IMR-90 (cell line): ENCODE data around the gene PSME4. TPM values are rescaled to one million over a fixed set of nuclear protein-coding genes. Genes with fewer than 3 reads are reported as not detected.

Source experiments
- ATAC-seq: fragments of 200-7000 bp; cut with Tn5 transposase; 2 replicates; pipeline ENCODE4 v1.9.1; 2020; ENCODE audit warnings: low read depth, mild to moderate bottlenecking, moderate library complexity
- BruUV-seq: library from RNA; stranded (reverse); fragments of 400-500 nt; replicated peaks from 2 replicates; lab custom pipeline; 2021; lab: Mats Ljungman, UMichigan
- CTCF ChIA-PET: fragments of 300-600 bp; formaldehyde crosslinking; extraction: SDS; loops from one replicate; lab custom pipeline; 2021; ENCODE audit warnings: antibody characterized with exemption; lab: Yijun Ruan, JAX
- POLR2A ChIA-PET: fragments of 300-600 bp; sonication (Branson Sonifier 250); formaldehyde crosslinking; loops from one replicate; lab custom pipeline; 2022; ENCODE audit warnings: antibody characterized with exemption; ENCODE audit not compliant: unreplicated experiment; lab: Charles Lee
- DNase-seq: peaks from one replicate; pipeline ENCODE4 v3.0.0; 2013
- H2AFZ ChIP-seq: replicated peaks from 2 replicates; pipeline ENCODE3; 2013; ENCODE audit warnings: low read length, mild to moderate bottlenecking; ENCODE audit not compliant: poor library complexity
- H2AK5ac ChIP-seq: 2 replicates; pipeline ENCODE4 v1.6.1; 2013; ENCODE audit warnings: low read depth, low read length, inconsistent platforms
- H2AK9ac ChIP-seq: replicated peaks from 2 replicates; pipeline ENCODE3; 2013; ENCODE audit warnings: mild to moderate bottlenecking, low read depth, low read length, moderate library complexity; ENCODE audit not compliant: poor library complexity
- H2BK120ac ChIP-seq: 2 replicates; pipeline ENCODE4 v1.6.1; 2013; ENCODE audit warnings: low read depth, low read length, inconsistent platforms
- H2BK15ac ChIP-seq: 3 replicates; pipeline ENCODE4 v1.6.1; 2013; ENCODE audit warnings: low read depth, low read length, inconsistent platforms
- H2BK20ac ChIP-seq: 2 replicates; pipeline ENCODE4 v1.6.1; 2013; ENCODE audit warnings: low read depth, mild to moderate bottlenecking, inconsistent platforms, low read length, moderate library complexity
- H2BK5ac ChIP-seq: 2 replicates; pipeline ENCODE4 v1.6.1; 2013; ENCODE audit warnings: mild to moderate bottlenecking, low read depth, low read length, inconsistent platforms; ENCODE audit not compliant: poor library complexity, severe bottlenecking
- H3K14ac ChIP-seq: replicated peaks from 2 replicates; pipeline ENCODE4 v1.6.1; 2013; ENCODE audit warnings: low read depth, low read length, inconsistent platforms
- H3K18ac ChIP-seq: 2 replicates; pipeline ENCODE4 v1.6.1; 2013; ENCODE audit warnings: low read depth, low read length, control low read depth
- H3K23ac ChIP-seq: 2 replicates; pipeline ENCODE4 v1.6.1; 2013; ENCODE audit warnings: low read depth, low read length, inconsistent platforms
- H3K27ac ChIP-seq: 2 replicates; pipeline ENCODE4 v1.5.1; 2013; ENCODE audit warnings: mild to moderate bottlenecking, control low read depth, low read length; ENCODE audit not compliant: insufficient read depth
- H3K27me3 ChIP-seq: 2 replicates; pipeline ENCODE4 v1.6.1; 2013; ENCODE audit warnings: low read length; ENCODE audit not compliant: control insufficient read depth, insufficient read depth
- H3K36me3 ChIP-seq: 2 replicates; pipeline ENCODE4 v1.6.1; 2013; ENCODE audit warnings: low read length, mixed read lengths; ENCODE audit not compliant: control insufficient read depth, insufficient read depth
- H3K4ac ChIP-seq: 2 replicates; pipeline ENCODE4 v1.6.1; 2013; ENCODE audit warnings: low read depth, low read length, inconsistent platforms
- H3K4me1 ChIP-seq: 2 replicates; pipeline ENCODE4 v1.6.1; 2013; ENCODE audit warnings: low read length, mixed read lengths; ENCODE audit not compliant: control insufficient read depth, insufficient read depth
- H3K4me2 ChIP-seq: 2 replicates; pipeline ENCODE4 v1.6.1; 2013; ENCODE audit warnings: low read depth, mild to moderate bottlenecking, control low read depth, low read length, moderate library complexity
- H3K4me3 ChIP-seq: 2 replicates; pipeline ENCODE4 v1.5.1; 2013; ENCODE audit warnings: low read depth, mild to moderate bottlenecking, control low read depth, low read length, moderate library complexity; ENCODE audit not compliant: insufficient read depth
- H3K56ac ChIP-seq: 2 replicates; pipeline ENCODE4 v1.6.1; 2013; ENCODE audit warnings: low read length, inconsistent platforms; ENCODE audit not compliant: insufficient read depth; ENCODE audit errors: extremely low read depth
- H3K79me1 ChIP-seq, 2 experiments: 2 replicates each; pipeline ENCODE4 v1.6.1; 2013; ENCODE audit warnings: low read length in 2 of 2, inconsistent platforms in 1 of 2, low read depth in 1 of 2
- H3K9ac ChIP-seq: 2 replicates; pipeline ENCODE4 v1.6.1; 2013; ENCODE audit warnings: low read depth, low read length, control low read depth
- H3K9me1 ChIP-seq: 2 replicates; pipeline ENCODE4 v1.6.1; 2013; ENCODE audit warnings: low read length, inconsistent platforms; ENCODE audit not compliant: insufficient read depth
- H3K9me3 ChIP-seq: 2 replicates; pipeline ENCODE4 v1.6.1; 2013; ENCODE audit warnings: low read length; ENCODE audit not compliant: control insufficient read depth, insufficient read depth
- H4K20me1 ChIP-seq: 2 replicates; pipeline ENCODE4 v1.6.1; 2013; ENCODE audit warnings: low read length, inconsistent platforms; ENCODE audit not compliant: insufficient read depth
- H4K5ac ChIP-seq: 2 replicates; pipeline ENCODE4 v1.6.1; 2013; ENCODE audit warnings: mild to moderate bottlenecking, low read depth, low read length, control low read depth
- H4K8ac ChIP-seq, 2 experiments: 2 replicates each; pipeline ENCODE4 v1.6.1; 2013; ENCODE audit warnings: low read depth in 2 of 2, low read length in 2 of 2, control low read depth in 1 of 2, inconsistent platforms in 1 of 2
- H4K91ac ChIP-seq: 2 replicates; pipeline ENCODE4 v1.6.1; 2013; ENCODE audit warnings: low read depth, low read length, inconsistent platforms; ENCODE audit not compliant: insufficient read depth
- RFX5 ChIP-seq: IDR thresholded peaks from 2 replicates; pipeline ENCODE4 v1.8.0; 2012; ENCODE audit warnings: low read depth, mild to moderate bottlenecking, low read length, moderate library complexity
- WGBS, 2 experiments: methylation state at CpG; one replicate each; pipeline versions ENCODE4 v1.1.5 to v1.1.7; 2013; ENCODE audit warnings: missing lambda C conversion rate in 2 of 2; ENCODE audit not compliant: insufficient read length in 1 of 2; ENCODE audit errors: extremely low coverage in 2 of 2; 5-methylcytosine and 5-hydroxymethylcytosine counted together
- dilution Hi-C: fragments of 300-500 bp; cut with HindIII; formaldehyde crosslinking; loops from one replicate; pipeline ENCODE4 v1.14.3; 2018; ENCODE audit warnings: low sequenced_read_pairs; ENCODE audit not compliant: unreplicated experiment
- in situ Hi-C: fragments of 300-500 bp; cut with MboI; formaldehyde crosslinking; loops from 3 replicates; pipeline ENCODE4 v1.14.3; 2019; ENCODE audit warnings: low sequenced_read_pairs, inconsistent platforms, mixed read lengths
- intact Hi-C: fragments of 100-400 bp; cut with micrococcal nuclease; formaldehyde crosslinking; loops from 2 replicates; pipeline ENCODE4 v1.10.0; 2022
- polyA plus RNA-seq, 3 experiments: library from polyadenylated mRNA; depleted of rRNA; stranded (reverse); fragments of >200 nt; gene quantifications; 2 replicates each; pipeline ENCODE4 v1.2.3, GENCODE V29; 2012; ENCODE audit warnings: low replicate concordance in 1 of 3
- total RNA-seq: library from RNA; depleted of rRNA; stranded (reverse); fragments of >200 nt; gene quantifications from 2 replicates; pipeline ENCODE4 v1.2.3, GENCODE V29; 2012
- TF ChIP-seq, protein P1 (sequence below): conservative IDR thresholded peaks from 2 replicates; pipeline ENCODE4 v1.5.1; 2012; ENCODE audit warnings: mild to moderate bottlenecking, low read depth, low read length, improper control_type of control experiment

Gene PSME4
- total and polyA plus RNA-seq, 2 of the 4 experiments (the other 2 are of a cell fraction): 28.2 to 61.3 TPM

DNA sequence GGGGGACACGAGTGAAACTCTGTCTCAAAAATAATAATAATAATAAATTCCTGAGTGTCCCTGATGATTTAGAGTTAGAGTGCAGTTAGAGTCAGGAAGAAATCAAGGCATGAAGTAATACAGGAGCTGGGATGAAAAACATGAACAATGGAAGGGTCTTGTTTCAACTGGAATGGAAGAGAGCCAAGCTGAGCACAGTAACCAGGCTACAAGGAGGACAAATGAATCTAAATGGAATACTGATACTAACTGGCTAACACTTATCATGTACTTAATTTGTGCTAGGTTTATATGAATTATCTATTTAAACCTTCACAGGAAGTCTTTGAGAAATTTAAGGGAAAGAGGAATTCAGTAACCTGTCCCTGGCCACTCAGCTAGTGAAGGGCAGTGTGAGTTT lies 38.8 kb upstream of the PSME4 start:
- no CpG with 5 or more reads among the region's 1 CpG for WGBS, 2 experiments
- Histone ChIP-seq H3K4me1 (no peaks in the 10 kb centered on the region), H2BK5ac (no peak overlapping the region), H3K18ac (no peak overlapping the region), H2AK5ac (no peak overlapping the region), H4K5ac (no peak overlapping the region), H3K56ac (no peak overlapping the region), H3K14ac (no peak overlapping the region), H3K4me2 (no peak overlapping the region), H2AFZ (no peak overlapping the region), H3K4me3 (no peak overlapping the region), H2AK9ac (no peak overlapping the region), H4K91ac (no peak overlapping the region), H2BK15ac (no peak overlapping the region), H2BK120ac (no peak overlapping the region), H3K9ac (no peak overlapping the region), H3K27me3 (no peaks in the 10 kb centered on the region), H4K20me1 (no peaks in the 10 kb centered on the region), H3K4ac (no peak overlapping the region), H3K9me1 (0 out of 2 replicates have a peak, but pooled peaks cover 2% of the 10 kb centered on the region), H3K79me1 (no peaks in the 10 kb centered on the region), H3K36me3 (no peaks in the 10 kb centered on the region), H2BK20ac (no peak overlapping the region), H3K27ac (no peak overlapping the region), H3K9me3 (no peaks in the 10 kb centered on the region), H3K23ac (no peak overlapping the region), H4K8ac (no peak overlapping the region)
- dilution Hi-C loops (no loop called here), intact Hi-C loops (no loop called here), in situ Hi-C loops (no loop called here)
- no TSS peak for BruUV-seq
- ChIA-PET CTCF (no interaction called here), POLR2A (no interaction called here)
- ATAC-seq (no peak), DNase-seq (no peak)
- TF ChIP-seq RFX5: no peak
- TF ChIP-seq, protein P1, sequence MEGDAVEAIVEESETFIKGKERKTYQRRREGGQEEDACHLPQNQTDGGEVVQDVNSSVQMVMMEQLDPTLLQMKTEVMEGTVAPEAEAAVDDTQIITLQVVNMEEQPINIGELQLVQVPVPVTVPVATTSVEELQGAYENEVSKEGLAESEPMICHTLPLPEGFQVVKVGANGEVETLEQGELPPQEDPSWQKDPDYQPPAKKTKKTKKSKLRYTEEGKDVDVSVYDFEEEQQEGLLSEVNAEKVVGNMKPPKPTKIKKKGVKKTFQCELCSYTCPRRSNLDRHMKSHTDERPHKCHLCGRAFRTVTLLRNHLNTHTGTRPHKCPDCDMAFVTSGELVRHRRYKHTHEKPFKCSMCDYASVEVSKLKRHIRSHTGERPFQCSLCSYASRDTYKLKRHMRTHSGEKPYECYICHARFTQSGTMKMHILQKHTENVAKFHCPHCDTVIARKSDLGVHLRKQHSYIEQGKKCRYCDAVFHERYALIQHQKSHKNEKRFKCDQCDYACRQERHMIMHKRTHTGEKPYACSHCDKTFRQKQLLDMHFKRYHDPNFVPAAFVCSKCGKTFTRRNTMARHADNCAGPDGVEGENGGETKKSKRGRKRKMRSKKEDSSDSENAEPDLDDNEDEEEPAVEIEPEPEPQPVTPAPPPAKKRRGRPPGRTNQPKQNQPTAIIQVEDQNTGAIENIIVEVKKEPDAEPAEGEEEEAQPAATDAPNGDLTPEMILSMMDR: no peak
